ENCODE results near the gene MSRB1. TPM values are rescaled to one million over a fixed set of nuclear protein-coding genes. Genes with fewer than 3 reads are reported as not detected.

The MSRB1 gene
- total RNA-seq: 32.9 TPM

GRCh38 chr16:1942810-1943726 is at the start of gene MSRB1:
Gene MSRB1 (minus strand): TSS chr16:1943199. CDS start chr16:1943156, 43 bp downstream.
- Histone ChIP-seq H3K9me3 (no peaks in the 10 kb centered on the region), H3K4me1 (peaks cover 10 to 11% of the 10 kb centered on the region in 2 donors), H3K4me3 (peak within 1 kb of the TSS; percentile 70 to 92), H3K27me3 (no peaks in the 10 kb centered on the region), H3K27ac (peak within 1 kb of the TSS; percentile 78 to 81), H3K36me3 (peaks cover 29 to 31% of the 10 kb centered on the region in 2 donors)
- no peak for TF ChIP-seq CTCF (IDR thresholded peaks at IDR 0.05)
- intact Hi-C loops (cut with DNase I): loop anchor here (1.0 to 2.0 kb wide), 3 partner anchors 14 to 116 kb away; partner anchors contain the start of genes FAHD1 and NDUFB10
- peak; percentile 99 to 100 for DNase-seq (ENCODE audit: low spot score in 2 of 2)

GRCh38 chr16:1991948-1992703 is 49.1 kb upstream of the MSRB1 start:
- intact Hi-C loops (cut with DNase I): no loop called here

GRCh38 chr16:1991588-1991947 is 48.6 kb upstream of the MSRB1 start:
- Histone ChIP-seq H3K36me3 (peaks cover under 1 to 3% of the 10 kb centered on the region in 2 donors), H3K9me3 (no peaks in the 10 kb centered on the region), H3K4me3 (peak overlapping the region; percentile 54 to 65), H3K27me3 (peaks cover 16% of the 10 kb centered on the region), H3K27ac (no peak overlapping the region), H3K4me1 (peaks cover 13 to 23% of the 10 kb centered on the region in 2 donors)
- DNase-seq (ENCODE audit: low spot score in 2 of 2): no peak
- intact Hi-C loops (cut with DNase I): no loop called here
- TF ChIP-seq CTCF (IDR thresholded peaks at IDR 0.05): no peak

More at GRCh38 chr16:1991948-1992703, 49.1 kb upstream of the MSRB1 start:
- Histone ChIP-seq H3K9me3 (no peaks in the 10 kb centered on the region), H3K4me1 (peaks cover 13 to 23% of the 10 kb centered on the region in 2 donors), H3K36me3 (peaks cover 0 to 5% of the 10 kb centered on the region in 2 donors), H3K27me3 (peaks cover 16% of the 10 kb centered on the region), H3K27ac (no peak overlapping the region), H3K4me3 (peak overlapping the region; percentile 54 to 65)
- DNase-seq (ENCODE audit: low spot score in 2 of 2): peak; percentile 75 to 93
- TF ChIP-seq CTCF (IDR thresholded peaks at IDR 0.05): no peak

- Histone ChIP-seq H3K27ac (no peak overlapping the region), H3K9me3 (no peaks in the 10 kb centered on the region), H3K36me3 (peaks cover 5 to 7% of the 10 kb centered on the region in 2 donors), H3K4me3 (peak overlapping the region in 1 of 2 donors; percentile 39), H3K4me1 (peaks cover 13 to 23% of the 10 kb centered on the region in 2 donors), H3K27me3 (peaks cover 16% of the 10 kb centered on the region)
- no peak for TF ChIP-seq CTCF (IDR thresholded peaks at IDR 0.05)
- no peak for DNase-seq (ENCODE audit: low spot score in 2 of 2)
- intact Hi-C loops (cut with DNase I): no loop called here
Observed at GRCh38 chr16:1991135-1991551, 48.1 kb upstream of the MSRB1 start.

GRCh38 chr16:1990351-1991134 is 47.5 kb upstream of the MSRB1 start:
- intact Hi-C loops (cut with DNase I): no loop called here
- no peaks in the 10 kb centered on the region for H3K9me3 ChIP-seq
- peaks cover 13 to 25% of the 10 kb centered on the region in 2 donors for H3K4me1 ChIP-seq
- H3K27me3 ChIP-seq: peaks cover 16% of the 10 kb centered on the region
- H3K27ac ChIP-seq: no peak overlapping the region
- peaks cover 11 to 13% of the 10 kb centered on the region in 2 donors for H3K36me3 ChIP-seq
- DNase-seq (ENCODE audit: low spot score in 2 of 2): no peak
- peak overlapping the region in 1 of 2 donors; percentile 39 for H3K4me3 ChIP-seq
- TF ChIP-seq CTCF (IDR thresholded peaks at IDR 0.05): no peak

Measured in ascending aorta (tissue), 2 donors.